Medulla oblongata (tissue), 1 donor: ENCODE results near the gene DMAC2L.
"Not testable (repeated sequence)": the region's sequence is repeated elsewhere in the genome, so short reads cannot be mapped to it uniquely, and the experiment has no call there.

ENCODE experiments used
- DNase-seq: peaks from one replicate; pipeline ENCODE4 v3.0.0-alpha.2; 2015; ENCODE audit errors: extremely low spot score

The DMAC2L gene

GRCh38 chr14:50354527-50354926 is 42.4 kb downstream of the DMAC2L start:
- DNase-seq = no peak

DNA sequence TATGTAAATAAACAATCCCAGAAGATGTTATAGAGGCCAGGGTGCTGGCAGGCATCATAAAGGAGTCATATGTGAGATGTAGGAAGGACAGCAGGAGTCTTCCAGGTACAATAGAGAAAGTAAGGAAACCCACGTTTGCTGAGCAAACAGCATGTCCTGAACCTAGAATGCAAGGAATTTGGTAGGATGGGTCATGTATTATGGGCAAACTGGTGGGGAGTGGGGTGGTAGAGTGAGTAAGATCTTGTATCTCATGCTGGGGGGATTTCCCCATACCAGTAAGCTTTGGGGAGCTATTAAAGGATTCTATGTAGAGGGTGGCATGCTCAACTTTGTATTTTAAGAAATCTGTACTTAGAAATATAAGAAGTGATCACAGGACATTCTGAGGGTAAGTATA is 43.6 kb downstream of the DMAC2L start:
- no peak for DNase-seq

DNA sequence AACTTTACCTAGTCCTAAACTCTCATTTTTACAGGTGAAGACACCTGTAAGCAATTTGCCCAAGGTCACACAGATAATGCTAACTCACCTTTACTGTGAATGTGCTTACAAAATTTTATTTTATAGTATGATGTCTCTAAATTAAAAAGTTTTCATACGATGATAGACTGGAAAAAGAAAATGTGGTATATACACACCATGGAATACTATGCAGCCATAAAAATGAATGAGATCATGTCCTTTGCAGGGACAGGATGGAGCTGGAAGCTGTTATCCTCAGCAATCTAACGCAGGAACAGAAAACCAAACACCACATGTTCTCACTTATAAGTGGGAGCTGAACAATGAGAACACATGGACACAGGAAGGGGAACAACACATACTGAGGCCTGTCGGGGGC is 44.2 kb downstream of the DMAC2L start:
- DNase-seq = not testable (repeated sequence)

GRCh38 chr14:50357124-50357523 is 45.0 kb downstream of the DMAC2L start:
- no peak for DNase-seq

DNA sequence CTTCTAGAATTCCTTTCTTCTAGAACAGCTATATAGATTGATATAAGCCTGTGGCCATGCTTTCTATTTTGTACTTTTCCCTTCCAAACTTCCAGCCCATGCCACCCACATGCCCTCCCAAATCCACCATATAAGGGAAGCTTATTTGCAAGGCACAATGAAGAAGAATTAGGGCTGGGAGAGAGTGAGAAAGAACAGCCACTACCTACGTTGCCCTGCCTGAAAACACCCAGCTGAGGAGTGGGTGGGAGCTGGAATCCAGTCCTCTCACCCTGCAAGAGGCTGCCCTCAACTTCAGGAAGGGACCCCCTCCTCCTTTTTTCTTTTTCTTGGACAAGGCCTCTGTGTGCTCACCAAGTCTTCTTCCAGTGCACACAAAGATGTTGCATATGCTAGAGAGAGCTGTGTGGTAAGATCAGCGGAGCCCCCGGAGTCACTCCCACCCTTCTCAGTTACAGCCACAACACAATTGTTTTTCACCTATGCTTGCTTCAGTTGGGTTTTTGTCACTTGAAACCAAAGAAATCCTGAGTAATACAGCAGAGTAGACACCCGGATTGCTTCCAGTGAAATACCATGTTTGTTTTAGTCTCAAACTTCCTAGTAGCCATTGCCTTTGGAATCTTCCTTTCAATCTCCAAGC is 45.8 kb downstream of the DMAC2L start:
- no peak for DNase-seq

GRCh38 chr14:50359631-50360030 is 47.5 kb downstream of the DMAC2L start:
- no peak for DNase-seq

GRCh38 chr14:50360093-50360492 is 48.0 kb downstream of the DMAC2L start:
- DNase-seq = no peak

DNA sequence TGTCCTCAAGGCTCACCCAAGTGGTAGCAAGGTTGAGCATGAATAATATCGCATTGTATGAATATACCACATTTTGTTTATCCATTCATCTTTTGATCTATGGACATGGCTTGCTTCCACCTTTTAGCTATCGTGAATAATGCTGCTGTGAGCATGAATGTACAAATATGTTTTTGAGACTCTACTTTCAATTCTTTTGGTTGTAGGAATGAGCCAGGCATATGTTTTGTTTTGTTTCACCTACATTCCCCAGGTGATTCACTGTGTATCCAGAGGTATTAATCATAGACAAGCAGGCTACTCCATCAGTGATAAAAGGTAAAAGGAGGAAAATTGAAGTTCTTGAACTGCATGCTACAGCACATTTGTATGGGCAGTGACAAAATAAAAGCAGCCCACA is 48.7 kb downstream of the DMAC2L start:
- DNase-seq = no peak

- not testable (repeated sequence) for DNase-seq
Observed at GRCh38 chr14:50361473-50362403, 49.6 kb downstream of the DMAC2L start.

GRCh38 chr14:50362764-50363713 is 50.9 kb downstream of the DMAC2L start:
- DNase-seq = no peak

- no peak for DNase-seq
Observed at GRCh38 chr14:50363714-50364111, 51.6 kb downstream of the DMAC2L start.

DNA sequence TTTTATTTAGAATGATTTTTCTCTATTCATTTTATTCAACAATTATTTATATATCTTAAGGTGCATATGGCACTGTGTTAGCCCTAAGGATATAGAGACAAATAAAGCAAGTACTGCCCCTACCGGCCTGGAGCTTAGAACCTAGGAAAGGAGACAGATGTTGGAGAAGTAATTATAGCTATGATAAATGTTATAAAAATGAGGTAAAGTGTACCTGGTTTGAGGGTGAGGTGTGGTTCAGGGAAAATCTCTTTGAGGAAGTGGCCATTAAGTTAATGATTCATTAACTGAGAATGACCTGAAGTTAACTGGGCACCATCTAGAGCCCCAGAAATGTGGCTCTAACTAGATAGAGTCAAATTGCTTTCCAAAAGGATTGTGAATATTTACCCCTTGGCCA is 52.7 kb downstream of the DMAC2L start:
- DNase-seq = no peak

- not testable (repeated sequence) for DNase-seq
Observed at GRCh38 chr14:50365572-50365971, 53.4 kb downstream of the DMAC2L start.

GRCh38 chr14:50366115-50366514 is 54.0 kb downstream of the DMAC2L start:
- DNase-seq = no peak

DNA sequence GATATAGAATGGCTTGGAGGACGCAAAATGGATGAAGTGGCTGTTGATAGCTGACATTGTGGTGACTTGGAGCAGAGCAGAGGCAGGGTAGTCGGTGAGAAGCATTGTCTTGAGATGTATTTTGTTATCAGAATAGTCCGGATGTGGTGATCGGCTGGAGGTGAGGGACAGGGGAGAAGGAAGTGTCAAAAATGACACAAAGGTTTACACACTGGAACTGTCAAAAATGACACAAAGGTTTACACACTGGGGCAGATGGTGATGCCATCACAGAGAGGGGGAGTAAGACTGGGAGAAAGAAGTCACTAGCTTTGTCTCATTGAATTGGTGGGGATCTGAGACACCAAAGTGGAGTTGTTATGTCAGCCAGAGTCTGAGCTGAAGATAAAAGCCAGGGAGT is 54.5 kb downstream of the DMAC2L start:
- no peak for DNase-seq

DNA sequence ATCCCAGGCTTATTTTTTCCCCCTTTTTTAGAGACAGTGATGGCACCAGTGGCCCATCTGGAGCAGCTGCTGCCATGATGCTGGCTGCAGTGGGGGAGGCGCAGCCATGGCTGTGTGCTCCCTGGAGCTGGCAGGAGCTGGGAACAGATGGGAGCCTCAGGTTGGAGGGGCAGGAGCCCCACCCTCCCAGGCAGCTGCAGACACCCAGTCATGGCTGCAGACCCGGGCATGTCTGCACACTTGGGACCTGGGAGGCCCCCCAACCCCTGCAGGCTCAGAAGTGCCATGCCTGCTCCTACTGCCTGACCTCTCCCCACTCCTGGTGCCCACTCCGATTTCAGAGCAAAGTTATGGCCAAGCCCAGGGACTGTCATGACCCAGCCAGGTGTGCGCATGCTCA is 59.4 kb downstream of the DMAC2L start:
- DNase-seq = no peak

DNA sequence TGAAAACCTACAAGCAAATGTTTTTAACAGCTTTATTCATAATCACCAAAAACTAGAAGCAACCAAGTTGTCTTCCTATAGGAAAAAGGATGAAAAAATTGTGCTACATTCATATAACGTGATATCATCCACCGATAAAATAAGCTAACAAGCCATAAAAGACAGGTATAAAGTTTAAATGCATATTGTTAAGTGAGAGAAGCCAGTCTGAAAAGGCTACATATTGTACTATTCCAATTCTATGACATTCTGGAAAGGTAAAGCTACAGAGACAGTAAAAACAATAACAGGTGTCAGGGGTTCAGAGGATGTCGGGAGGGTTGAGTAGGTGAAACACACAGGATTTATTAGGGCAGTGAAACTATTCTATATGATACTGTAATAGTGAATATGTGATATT is 61.8 kb downstream of the DMAC2L start:
- no peak for DNase-seq

- no peak for DNase-seq
Observed at GRCh38 chr14:50375760-50376159, 63.6 kb downstream of the DMAC2L start.
